Measurements from ENCODE around the gene ADAMTSL5. TPM values are rescaled to one million over a fixed set of nuclear protein-coding genes. Genes with fewer than 3 reads are reported as not detected.

Gene ADAMTSL5
- total and polyA plus RNA-seq, 9 of the 15 experiments (the other 6 are each of a cell fraction or from before 2014, with no cell fraction given), result 1.0 to 11.6 (median 4.1) TPM

DNA sequence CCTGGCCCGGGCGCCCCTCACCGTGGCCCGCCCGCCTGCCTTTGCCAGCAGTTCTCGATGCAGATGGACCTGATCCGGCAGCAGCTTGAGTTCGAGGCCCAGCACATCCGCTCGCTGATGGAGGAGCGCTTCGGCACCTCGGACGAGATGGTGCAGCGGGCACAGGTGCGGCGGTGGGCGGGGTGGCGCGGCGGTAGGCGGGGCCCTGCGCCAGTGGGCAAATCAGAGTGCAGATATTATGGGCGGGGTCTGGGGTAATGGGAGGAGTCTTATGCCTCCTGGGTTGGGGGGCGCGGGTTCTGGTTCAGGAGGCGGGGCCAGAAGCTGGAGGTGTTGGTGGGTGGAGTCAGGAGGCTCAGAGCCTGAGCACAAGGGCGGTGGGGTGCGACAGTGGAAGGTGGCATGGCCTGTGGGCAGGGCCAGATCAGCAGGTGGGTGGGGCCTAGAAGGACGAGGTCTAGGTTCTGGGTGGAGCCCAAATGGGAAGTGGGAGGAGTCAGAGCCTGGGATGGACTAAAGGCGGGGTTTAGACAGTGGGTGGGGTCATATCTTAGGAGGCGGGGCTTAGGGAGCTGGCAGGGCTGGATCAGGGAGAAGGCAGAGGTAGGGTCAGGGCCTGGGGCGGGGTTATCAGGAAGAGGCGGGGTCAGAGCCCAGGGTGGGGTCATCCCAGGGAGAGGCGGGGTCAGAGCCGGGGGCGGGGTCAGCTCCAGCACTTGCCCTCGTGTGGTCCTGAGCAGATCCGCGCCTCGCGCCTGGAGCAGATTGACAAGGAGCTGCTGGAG, 57.3 kb downstream of the ADAMTSL5 start (continued):
- TF ChIP-seq, protein P1, sequence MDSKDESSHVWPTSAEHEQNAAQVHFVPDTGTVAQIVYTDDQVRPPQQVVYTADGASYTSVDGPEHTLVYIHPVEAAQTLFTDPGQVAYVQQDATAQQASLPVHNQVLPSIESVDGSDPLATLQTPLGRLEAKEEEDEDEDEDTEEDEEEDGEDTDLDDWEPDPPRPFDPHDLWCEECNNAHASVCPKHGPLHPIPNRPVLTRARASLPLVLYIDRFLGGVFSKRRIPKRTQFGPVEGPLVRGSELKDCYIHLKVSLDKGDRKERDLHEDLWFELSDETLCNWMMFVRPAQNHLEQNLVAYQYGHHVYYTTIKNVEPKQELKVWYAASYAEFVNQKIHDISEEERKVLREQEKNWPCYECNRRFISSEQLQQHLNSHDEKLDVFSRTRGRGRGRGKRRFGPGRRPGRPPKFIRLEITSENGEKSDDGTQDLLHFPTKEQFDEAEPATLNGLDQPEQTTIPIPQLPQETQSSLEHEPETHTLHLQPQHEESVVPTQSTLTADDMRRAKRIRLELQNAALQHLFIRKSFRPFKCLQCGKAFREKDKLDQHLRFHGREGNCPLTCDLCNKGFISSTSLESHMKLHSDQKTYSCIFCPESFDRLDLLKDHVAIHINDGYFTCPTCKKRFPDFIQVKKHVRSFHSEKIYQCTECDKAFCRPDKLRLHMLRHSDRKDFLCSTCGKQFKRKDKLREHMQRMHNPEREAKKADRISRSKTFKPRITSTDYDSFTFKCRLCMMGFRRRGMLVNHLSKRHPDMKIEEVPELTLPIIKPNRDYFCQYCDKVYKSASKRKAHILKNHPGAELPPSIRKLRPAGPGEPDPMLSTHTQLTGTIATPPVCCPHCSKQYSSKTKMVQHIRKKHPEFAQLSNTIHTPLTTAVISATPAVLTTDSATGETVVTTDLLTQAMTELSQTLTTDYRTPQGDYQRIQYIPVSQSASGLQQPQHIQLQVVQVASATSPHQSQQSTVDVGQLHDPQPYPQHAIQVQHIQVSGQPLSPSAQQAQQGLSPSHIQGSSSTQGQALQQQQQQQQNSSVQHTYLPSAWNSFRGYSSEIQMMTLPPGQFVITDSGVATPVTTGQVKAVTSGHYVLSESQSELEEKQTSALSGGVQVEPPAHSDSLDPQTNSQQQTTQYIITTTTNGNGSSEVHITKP (IDR thresholded peaks at IDR 0.05; ENCODE audit: partially characterized antibody), result peak; percentile 5
- TF ChIP-seq, protein P2, sequence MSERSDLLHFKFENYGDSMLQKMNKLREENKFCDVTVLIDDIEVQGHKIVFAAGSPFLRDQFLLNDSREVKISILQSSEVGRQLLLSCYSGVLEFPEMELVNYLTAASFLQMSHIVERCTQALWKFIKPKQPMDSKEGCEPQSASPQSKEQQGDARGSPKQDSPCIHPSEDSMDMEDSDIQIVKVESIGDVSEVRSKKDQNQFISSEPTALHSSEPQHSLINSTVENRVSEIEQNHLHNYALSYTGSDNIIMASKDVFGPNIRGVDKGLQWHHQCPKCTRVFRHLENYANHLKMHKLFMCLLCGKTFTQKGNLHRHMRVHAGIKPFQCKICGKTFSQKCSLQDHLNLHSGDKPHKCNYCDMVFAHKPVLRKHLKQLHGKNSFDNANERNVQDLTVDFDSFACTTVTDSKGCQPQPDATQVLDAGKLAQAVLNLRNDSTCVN (CRISPR knock-in tag; IDR thresholded peaks at IDR 0.05), result peak; percentile 68; the same call in 1 of the 2 replicates
- TF ChIP-seq CREB1 (IDR thresholded peaks at IDR 0.05) (0 out of 2 replicates have a peak, but pooled peaks have one; percentile 10), CREB1 (CRISPR knock-in tag; IDR thresholded peaks at IDR 0.05) (peak; percentile 18; the same call in 1 of the 2 replicates), MAZ (CRISPR knock-in tag; conservative IDR thresholded peaks at IDR 0.05 in 1 of 2, IDR thresholded peaks at IDR 0.05 in 1 of 2) (peak; percentile 29 to 40; a peak in 2 of 4 replicates), ZNF780A (CRISPR knock-in tag; IDR thresholded peaks at IDR 0.05) (no peak), ZKSCAN3 (CRISPR knock-in tag; IDR thresholded peaks at IDR 0.05) (no peak), POLR2AphosphoS2 (IDR thresholded peaks at IDR 0.05; ENCODE audit: low read length) (peak; percentile 79; the same call in 1 of the 2 replicates), POLR2AphosphoS5 (IDR thresholded peaks at IDR 0.05; ENCODE audit: control insufficient read depth, insufficient read depth, low read depth, low read length) (0 out of 2 replicates have a peak, but pooled peaks have one; percentile 29), SLC30A9 (CRISPR knock-in tag; IDR thresholded peaks at IDR 0.05) (no peak), ZNF77 (CRISPR knock-in tag; IDR thresholded peaks at IDR 0.05) (no peak), L3MBTL2 (IDR thresholded peaks at IDR 0.05) (peak; percentile 87), ZNF696 (CRISPR knock-in tag; conservative IDR thresholded peaks at IDR 0.05) (no peak)
- TF ChIP-seq, protein P3, sequence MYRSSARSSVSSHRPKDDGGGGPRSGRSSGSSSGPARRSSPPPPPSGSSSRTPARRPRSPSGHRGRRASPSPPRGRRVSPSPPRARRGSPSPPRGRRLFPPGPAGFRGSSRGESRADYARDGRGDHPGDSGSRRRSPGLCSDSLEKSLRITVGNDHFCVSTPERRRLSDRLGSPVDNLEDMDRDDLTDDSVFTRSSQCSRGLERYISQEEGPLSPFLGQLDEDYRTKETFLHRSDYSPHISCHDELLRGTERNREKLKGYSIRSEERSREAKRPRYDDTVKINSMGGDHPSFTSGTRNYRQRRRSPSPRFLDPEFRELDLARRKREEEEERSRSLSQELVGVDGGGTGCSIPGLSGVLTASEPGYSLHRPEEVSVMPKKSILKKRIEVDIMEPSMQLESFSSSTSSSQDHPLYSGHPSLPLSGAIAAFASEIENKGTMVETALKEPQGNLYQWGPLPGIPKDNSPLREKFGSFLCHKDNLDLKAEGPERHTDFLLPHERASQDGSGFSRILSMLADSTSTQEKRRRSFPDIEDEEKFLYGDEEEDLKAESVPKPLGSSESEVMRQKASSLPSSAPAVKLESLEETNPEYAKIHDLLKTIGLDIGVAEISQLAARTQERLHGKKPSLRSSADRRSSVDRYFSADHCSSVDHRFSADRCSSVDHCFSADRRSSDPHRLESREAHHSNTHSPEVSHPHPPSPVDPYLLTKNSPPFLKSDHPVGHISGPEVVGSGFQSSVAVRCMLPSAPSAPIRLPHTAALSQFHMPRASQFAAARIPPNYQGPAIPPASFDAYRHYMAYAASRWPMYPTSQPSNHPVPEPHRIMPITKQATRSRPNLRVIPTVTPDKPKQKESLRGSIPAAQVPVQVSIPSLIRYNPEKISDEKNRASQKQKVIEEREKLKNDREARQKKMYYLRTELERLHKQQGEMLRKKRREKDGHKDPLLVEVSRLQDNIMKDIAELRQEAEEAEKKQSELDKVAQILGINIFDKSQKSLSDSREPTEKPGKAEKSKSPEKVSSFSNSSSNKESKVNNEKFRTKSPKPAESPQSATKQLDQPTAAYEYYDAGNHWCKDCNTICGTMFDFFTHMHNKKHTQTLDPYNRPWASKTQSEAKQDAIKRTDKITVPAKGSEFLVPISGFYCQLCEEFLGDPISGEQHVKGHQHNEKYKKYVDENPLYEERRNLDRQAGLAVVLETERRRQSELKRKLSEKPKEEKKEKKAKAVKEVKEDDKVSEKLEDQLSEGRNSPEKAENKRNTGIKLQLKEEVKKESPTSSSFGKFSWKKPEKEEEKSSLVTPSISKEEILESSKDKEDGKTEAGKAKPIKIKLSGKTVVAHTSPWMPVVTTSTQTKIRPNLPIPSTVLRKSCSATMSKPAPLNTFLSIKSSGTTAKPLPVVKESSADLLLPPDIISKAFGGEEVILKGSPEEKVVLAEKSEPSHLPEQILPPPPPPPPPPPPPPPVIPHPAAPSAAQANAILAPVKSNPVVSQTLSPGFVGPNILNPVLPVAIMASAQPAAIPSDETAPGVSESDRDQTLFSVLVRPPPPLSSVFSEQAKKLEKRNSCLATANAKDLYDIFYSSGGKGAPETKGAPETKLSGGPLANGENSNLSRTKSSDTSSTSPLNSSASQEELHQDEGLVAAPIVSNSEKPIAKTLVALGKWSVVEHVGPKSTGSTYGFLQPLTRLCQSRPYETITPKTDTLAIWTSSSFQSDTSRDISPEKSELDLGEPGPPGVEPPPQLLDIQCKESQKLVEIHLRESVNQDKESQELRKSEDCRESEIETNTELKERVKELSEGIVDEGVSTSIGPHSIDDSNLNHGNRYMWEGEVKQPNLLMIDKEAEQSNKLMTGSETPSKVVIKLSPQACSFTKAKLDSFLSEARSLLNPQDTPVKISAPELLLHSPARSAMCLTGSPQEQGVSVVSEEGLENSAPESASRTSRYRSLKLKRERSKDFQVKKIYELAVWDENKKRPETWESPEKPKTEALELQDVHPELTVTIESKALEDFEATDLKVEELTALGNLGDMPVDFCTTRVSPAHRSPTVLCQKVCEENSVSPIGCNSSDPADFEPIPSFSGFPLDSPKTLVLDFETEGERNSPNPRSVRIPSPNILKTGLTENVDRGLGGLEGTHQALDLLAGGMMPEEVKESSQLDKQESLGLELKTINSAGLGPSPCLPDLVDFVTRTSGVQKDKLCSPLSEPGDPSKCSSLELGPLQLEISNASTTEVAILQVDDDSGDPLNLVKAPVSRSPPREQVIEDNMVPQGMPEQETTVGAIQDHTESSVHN (IDR thresholded peaks at IDR 0.05; ENCODE audit: borderline replicate concordance in 1 of 2, low read depth in 1 of 2), result no peak
